ENCODE results near the gene IL4I1. TPM values are rescaled to one million over a fixed set of nuclear protein-coding genes. Genes with fewer than 3 reads are reported as not detected.
A peak's percentile ranks its signal among the peaks of the same experiment; 100 is the strongest.

The IL4I1 gene
- total and polyA plus RNA-seq, 9 donors = 0.53 to 1.2 (median 1.0) TPM

- no peak for DNase-seq
- no peaks in the 10 kb centered on the region for H3K27me3 ChIP-seq (ENCODE audit: control insufficient read depth, insufficient read depth, low read length)
- no peak overlapping the region for H3K4me3 ChIP-seq (ENCODE audit: low read length)
- peaks cover 17% of the 10 kb centered on the region for H3K4me1 ChIP-seq (ENCODE audit: control insufficient read depth, insufficient read depth, low read length)
- 97% methylated on average over 16 of the region's 25 CpGs for WGBS (ENCODE audit: insufficient coverage)
- no peak overlapping the region for H3K27ac ChIP-seq (ENCODE audit: low read length)
- peaks cover 20% of the 10 kb centered on the region for H3K36me3 ChIP-seq (ENCODE audit: control insufficient read depth, insufficient read depth, low read length)
- H3K9me3 ChIP-seq (replicated peaks; ENCODE audit: control insufficient read depth, low read depth, low read length) = no peaks in the 10 kb centered on the region
Observed at GRCh38 chr19:49932731-49933131, 36.0 kb upstream of the IL4I1 start.

GRCh38 chr19:49932041-49932451, 35.4 kb upstream of the IL4I1 start:
- DNase-seq = no peak
- Histone ChIP-seq H3K4me1 (ENCODE audit: control insufficient read depth, insufficient read depth, low read length) (peaks cover 20% of the 10 kb centered on the region), H3K9me3 (replicated peaks; ENCODE audit: control insufficient read depth, low read depth, low read length) (no peaks in the 10 kb centered on the region), H3K4me3 (ENCODE audit: low read length) (no peak overlapping the region), H3K36me3 (ENCODE audit: control insufficient read depth, insufficient read depth, low read length) (peaks cover 27% of the 10 kb centered on the region), H3K27me3 (ENCODE audit: control insufficient read depth, insufficient read depth, low read length) (no peaks in the 10 kb centered on the region), H3K27ac (ENCODE audit: low read length) (no peak overlapping the region)
- WGBS (ENCODE audit: insufficient coverage) = 100% methylated on average over 2 of the region's 5 CpGs

GRCh38 chr19:49931293-49932040, 34.8 kb upstream of the IL4I1 start:
- no peaks in the 10 kb centered on the region for H3K27me3 ChIP-seq (ENCODE audit: control insufficient read depth, insufficient read depth, low read length)
- peaks cover 22% of the 10 kb centered on the region for H3K4me1 ChIP-seq (ENCODE audit: control insufficient read depth, insufficient read depth, low read length)
- H3K36me3 ChIP-seq (ENCODE audit: control insufficient read depth, insufficient read depth, low read length) = peaks cover 32% of the 10 kb centered on the region
- no peaks in the 10 kb centered on the region for H3K9me3 ChIP-seq (replicated peaks; ENCODE audit: control insufficient read depth, low read depth, low read length)
- no peak for DNase-seq
- WGBS (ENCODE audit: insufficient coverage) = 77% methylated on average over 3 of the region's 7 CpGs
- no peak overlapping the region for H3K27ac ChIP-seq (ENCODE audit: low read length)
- H3K4me3 ChIP-seq (ENCODE audit: low read length) = no peak overlapping the region

GRCh38 chr19:49930483-49931011, 33.9 kb upstream of the IL4I1 start:
- 42% methylated on average over 10 of the region's 15 CpGs for WGBS (ENCODE audit: insufficient coverage)
- Histone ChIP-seq H3K36me3 (ENCODE audit: control insufficient read depth, insufficient read depth, low read length) (peaks cover 33% of the 10 kb centered on the region), H3K27me3 (ENCODE audit: control insufficient read depth, insufficient read depth, low read length) (no peaks in the 10 kb centered on the region), H3K4me1 (ENCODE audit: control insufficient read depth, insufficient read depth, low read length) (peaks cover 22% of the 10 kb centered on the region), H3K9me3 (replicated peaks; ENCODE audit: control insufficient read depth, low read depth, low read length) (no peaks in the 10 kb centered on the region), H3K27ac (ENCODE audit: low read length) (peak overlapping the region; percentile 93), H3K4me3 (ENCODE audit: low read length) (no peak overlapping the region)
- DNase-seq = no peak

- peak; percentile 97 for DNase-seq
- 2% methylated on average over 28 of the region's 43 CpGs for WGBS (ENCODE audit: insufficient coverage)
- H3K4me3 ChIP-seq (ENCODE audit: low read length) = peak overlapping the region; percentile 71
- H3K4me1 ChIP-seq (ENCODE audit: control insufficient read depth, insufficient read depth, low read length) = peaks cover 28% of the 10 kb centered on the region
- H3K9me3 ChIP-seq (replicated peaks; ENCODE audit: control insufficient read depth, low read depth, low read length) = no peaks in the 10 kb centered on the region
- peak overlapping the region; percentile 93 for H3K27ac ChIP-seq (ENCODE audit: low read length)
- no peaks in the 10 kb centered on the region for H3K27me3 ChIP-seq (ENCODE audit: control insufficient read depth, insufficient read depth, low read length)
- H3K36me3 ChIP-seq (ENCODE audit: control insufficient read depth, insufficient read depth, low read length) = peaks cover 38% of the 10 kb centered on the region
Observed at GRCh38 chr19:49929611-49930482, 33.2 kb upstream of the IL4I1 start.

GRCh38 chr19:49929121-49929610, 32.5 kb upstream of the IL4I1 start, which contains the start of the genes ATF5 and NUP62:
Gene ATF5, plus strand, starts transcription at chr19:49929205. Its CDS starts 1,646 bp downstream, at chr19:49930851.
Gene NUP62, minus strand, starts transcription at chr19:49929504. Its CDS starts 19,697 bp downstream, at chr19:49909807.
- Histone ChIP-seq H3K36me3 (ENCODE audit: control insufficient read depth, insufficient read depth, low read length) (peaks cover 44% of the 10 kb centered on the region), H3K27me3 (ENCODE audit: control insufficient read depth, insufficient read depth, low read length) (no peaks in the 10 kb centered on the region), H3K4me3 (ENCODE audit: low read length) (peak within 1 kb of the TSS; percentile 71), H3K4me1 (ENCODE audit: control insufficient read depth, insufficient read depth, low read length) (peaks cover 35% of the 10 kb centered on the region), H3K9me3 (replicated peaks; ENCODE audit: control insufficient read depth, low read depth, low read length) (no peaks in the 10 kb centered on the region), H3K27ac (ENCODE audit: low read length) (peak within 1 kb of the TSS; percentile 93)
- peak; percentile 96 for DNase-seq
- WGBS (ENCODE audit: insufficient coverage) = 0% methylated on average over 38 of the region's 48 CpGs

- DNase-seq = peak; percentile 39
- Histone ChIP-seq H3K27ac (ENCODE audit: low read length) (peak overlapping the region; percentile 93), H3K4me1 (ENCODE audit: control insufficient read depth, insufficient read depth, low read length) (peaks cover 45% of the 10 kb centered on the region), H3K9me3 (replicated peaks; ENCODE audit: control insufficient read depth, low read depth, low read length) (no peaks in the 10 kb centered on the region), H3K4me3 (ENCODE audit: low read length) (peak overlapping the region; percentile 10), H3K36me3 (ENCODE audit: control insufficient read depth, insufficient read depth, low read length) (peaks cover 52% of the 10 kb centered on the region), H3K27me3 (ENCODE audit: control insufficient read depth, insufficient read depth, low read length) (no peaks in the 10 kb centered on the region)
- WGBS (ENCODE audit: insufficient coverage) = 71% methylated on average over 9 of the region's 14 CpGs
Observed at GRCh38 chr19:49927526-49928264, 31.0 kb upstream of the IL4I1 start.

- no peak for DNase-seq
- 92% methylated on average over 6 of the region's 10 CpGs for WGBS (ENCODE audit: insufficient coverage)
- H3K27me3 ChIP-seq (ENCODE audit: control insufficient read depth, insufficient read depth, low read length) = no peaks in the 10 kb centered on the region
- no peaks in the 10 kb centered on the region for H3K9me3 ChIP-seq (replicated peaks; ENCODE audit: control insufficient read depth, low read depth, low read length)
- H3K27ac ChIP-seq (ENCODE audit: low read length) = no peak overlapping the region
- H3K4me1 ChIP-seq (ENCODE audit: control insufficient read depth, insufficient read depth, low read length) = peaks cover 54% of the 10 kb centered on the region
- no peak overlapping the region for H3K4me3 ChIP-seq (ENCODE audit: low read length)
- peaks cover 61% of the 10 kb centered on the region for H3K36me3 ChIP-seq (ENCODE audit: control insufficient read depth, insufficient read depth, low read length)
Observed at GRCh38 chr19:49926515-49926914, 29.8 kb upstream of the IL4I1 start.

GRCh38 chr19:49925486-49925885, 28.8 kb upstream of the IL4I1 start:
- WGBS (ENCODE audit: insufficient coverage) = 100% methylated on average over 1 of the region's 5 CpGs
- DNase-seq = no peak
- Histone ChIP-seq H3K9me3 (replicated peaks; ENCODE audit: control insufficient read depth, low read depth, low read length) (no peaks in the 10 kb centered on the region), H3K4me1 (ENCODE audit: control insufficient read depth, insufficient read depth, low read length) (peaks cover 54% of the 10 kb centered on the region), H3K27me3 (ENCODE audit: control insufficient read depth, insufficient read depth, low read length) (no peaks in the 10 kb centered on the region), H3K36me3 (ENCODE audit: control insufficient read depth, insufficient read depth, low read length) (peaks cover 62% of the 10 kb centered on the region), H3K4me3 (ENCODE audit: low read length) (no peak overlapping the region), H3K27ac (ENCODE audit: low read length) (no peak overlapping the region)

Data from muscle of leg (tissue), 11 donors.